ENCODE data around the gene BABAM1.

Gene BABAM1

GRCh38 chr19:17309198-17309964 lies 42.1 kb downstream of the BABAM1 start, which contains the start of gene DDA1:
Gene DDA1 (plus strand): TSS chr19:17309563. CDS start chr19:17309655, 92 bp downstream.
- H3K4me3 ChIP-seq (ENCODE audit: low read length), result peak within 1 kb of the TSS; percentile 95
- H3K4me1 ChIP-seq (ENCODE audit: control insufficient read depth, insufficient read depth, low read length), result peaks cover 36% of the 10 kb centered on the region
- peaks cover 24% of the 10 kb centered on the region for H3K36me3 ChIP-seq (ENCODE audit: insufficient read depth, low read length)
- no peaks in the 10 kb centered on the region for H3K27me3 ChIP-seq (ENCODE audit: control insufficient read depth, insufficient read depth, low read length)
- peak within 1 kb of the TSS; percentile 94 for H3K4me2 ChIP-seq (ENCODE audit: low read length)
- peak within 1 kb of the TSS; percentile 98 for H3K9ac ChIP-seq (ENCODE audit: low read depth, low read length)
- no peaks in the 10 kb centered on the region for H3K9me3 ChIP-seq (replicated peaks; ENCODE audit: low read length)

- peak overlapping the region; percentile 94 for H3K4me2 ChIP-seq (ENCODE audit: low read length)
- peak overlapping the region; percentile 95 for H3K4me3 ChIP-seq (ENCODE audit: low read length)
- H3K9ac ChIP-seq (ENCODE audit: low read depth, low read length), result peak overlapping the region; percentile 98
- H3K9me3 ChIP-seq (replicated peaks; ENCODE audit: low read length), result no peaks in the 10 kb centered on the region
- H3K36me3 ChIP-seq (ENCODE audit: insufficient read depth, low read length), result peaks cover 30% of the 10 kb centered on the region
- H3K27me3 ChIP-seq (ENCODE audit: control insufficient read depth, insufficient read depth, low read length), result no peaks in the 10 kb centered on the region
- H3K4me1 ChIP-seq (ENCODE audit: control insufficient read depth, insufficient read depth, low read length), result peaks cover 29% of the 10 kb centered on the region
Measured at GRCh38 chr19:17309965-17310461, 42.8 kb downstream of the BABAM1 start.

GRCh38 chr19:17311455-17312188 lies 44.4 kb downstream of the BABAM1 start:
- Histone ChIP-seq H3K4me1 (ENCODE audit: control insufficient read depth, insufficient read depth, low read length) (peaks cover 22% of the 10 kb centered on the region), H3K4me3 (ENCODE audit: low read length) (peak overlapping the region; percentile 29)

GRCh38 chr19:17312189-17313113 lies 45.2 kb downstream of the BABAM1 start:
- peak overlapping the region; percentile 29 for H3K4me3 ChIP-seq (ENCODE audit: low read length)
- peaks cover 39% of the 10 kb centered on the region for H3K36me3 ChIP-seq (ENCODE audit: insufficient read depth, low read length)
- H3K4me1 ChIP-seq (ENCODE audit: control insufficient read depth, insufficient read depth, low read length), result peaks cover 19% of the 10 kb centered on the region

More at GRCh38 chr19:17311455-17312188, 44.4 kb downstream of the BABAM1 start:
- H3K9ac ChIP-seq (ENCODE audit: low read depth, low read length), result no peak overlapping the region
- no peaks in the 10 kb centered on the region for H3K27me3 ChIP-seq (ENCODE audit: control insufficient read depth, insufficient read depth, low read length)
- H3K36me3 ChIP-seq (ENCODE audit: insufficient read depth, low read length), result peaks cover 39% of the 10 kb centered on the region
- H3K4me2 ChIP-seq (ENCODE audit: low read length), result peak overlapping the region; percentile 58
- no peaks in the 10 kb centered on the region for H3K9me3 ChIP-seq (replicated peaks; ENCODE audit: low read length)

GRCh38 chr19:17314007-17314593 lies 46.9 kb downstream of the BABAM1 start:
- H3K4me3 ChIP-seq (ENCODE audit: low read length), result no peak overlapping the region
- H3K9ac ChIP-seq (ENCODE audit: low read depth, low read length), result no peak overlapping the region
- no peaks in the 10 kb centered on the region for H3K9me3 ChIP-seq (replicated peaks; ENCODE audit: low read length)
- peaks cover 42% of the 10 kb centered on the region for H3K36me3 ChIP-seq (ENCODE audit: insufficient read depth, low read length)
- no peaks in the 10 kb centered on the region for H3K27me3 ChIP-seq (ENCODE audit: control insufficient read depth, insufficient read depth, low read length)
- no peak overlapping the region for H3K4me2 ChIP-seq (ENCODE audit: low read length)
- peaks cover 19% of the 10 kb centered on the region for H3K4me1 ChIP-seq (ENCODE audit: control insufficient read depth, insufficient read depth, low read length)

More at GRCh38 chr19:17312189-17313113, 45.2 kb downstream of the BABAM1 start:
- Histone ChIP-seq H3K4me2 (ENCODE audit: low read length) (peak overlapping the region; percentile 58), H3K9me3 (replicated peaks; ENCODE audit: low read length) (no peaks in the 10 kb centered on the region), H3K9ac (ENCODE audit: low read depth, low read length) (no peak overlapping the region), H3K27me3 (ENCODE audit: control insufficient read depth, insufficient read depth, low read length) (no peaks in the 10 kb centered on the region)

GRCh38 chr19:17318966-17319365 lies 51.7 kb downstream of the BABAM1 start:
- no peaks in the 10 kb centered on the region for H3K9me3 ChIP-seq (replicated peaks; ENCODE audit: low read length)
- H3K36me3 ChIP-seq (ENCODE audit: insufficient read depth, low read length), result peaks cover 52% of the 10 kb centered on the region
- no peaks in the 10 kb centered on the region for H3K27me3 ChIP-seq (ENCODE audit: control insufficient read depth, insufficient read depth, low read length)
- no peak overlapping the region for H3K4me2 ChIP-seq (ENCODE audit: low read length)
- no peak overlapping the region for H3K4me3 ChIP-seq (ENCODE audit: low read length)
- no peaks in the 10 kb centered on the region for H3K4me1 ChIP-seq (ENCODE audit: control insufficient read depth, insufficient read depth, low read length)
- no peak overlapping the region for H3K9ac ChIP-seq (ENCODE audit: low read depth, low read length)

GRCh38 chr19:17319473-17320238 lies 52.4 kb downstream of the BABAM1 start:
- Histone ChIP-seq H3K4me1 (ENCODE audit: control insufficient read depth, insufficient read depth, low read length) (no peaks in the 10 kb centered on the region), H3K9ac (ENCODE audit: low read depth, low read length) (no peak overlapping the region), H3K36me3 (ENCODE audit: insufficient read depth, low read length) (peaks cover 45% of the 10 kb centered on the region), H3K27me3 (ENCODE audit: control insufficient read depth, insufficient read depth, low read length) (no peaks in the 10 kb centered on the region), H3K4me3 (ENCODE audit: low read length) (no peak overlapping the region), H3K9me3 (replicated peaks; ENCODE audit: low read length) (no peaks in the 10 kb centered on the region), H3K4me2 (ENCODE audit: low read length) (no peak overlapping the region)

- no peaks in the 10 kb centered on the region for H3K4me1 ChIP-seq (ENCODE audit: control insufficient read depth, insufficient read depth, low read length)
- H3K4me3 ChIP-seq (ENCODE audit: low read length), result no peak overlapping the region
- H3K9ac ChIP-seq (ENCODE audit: low read depth, low read length), result no peak overlapping the region
- H3K36me3 ChIP-seq (ENCODE audit: insufficient read depth, low read length), result peaks cover 40% of the 10 kb centered on the region
- no peaks in the 10 kb centered on the region for H3K27me3 ChIP-seq (ENCODE audit: control insufficient read depth, insufficient read depth, low read length)
- H3K9me3 ChIP-seq (replicated peaks; ENCODE audit: low read length), result no peaks in the 10 kb centered on the region
- H3K4me2 ChIP-seq (ENCODE audit: low read length), result no peak overlapping the region
Measured at GRCh38 chr19:17320435-17320834, 53.2 kb downstream of the BABAM1 start.

- no peaks in the 10 kb centered on the region for H3K9me3 ChIP-seq (replicated peaks; ENCODE audit: low read length)
- H3K27me3 ChIP-seq (ENCODE audit: control insufficient read depth, insufficient read depth, low read length), result no peaks in the 10 kb centered on the region
- H3K4me3 ChIP-seq (ENCODE audit: low read length), result no peak overlapping the region
- no peak overlapping the region for H3K9ac ChIP-seq (ENCODE audit: low read depth, low read length)
- no peaks in the 10 kb centered on the region for H3K4me1 ChIP-seq (ENCODE audit: control insufficient read depth, insufficient read depth, low read length)
- no peak overlapping the region for H3K4me2 ChIP-seq (ENCODE audit: low read length)
- peaks cover 33% of the 10 kb centered on the region for H3K36me3 ChIP-seq (ENCODE audit: insufficient read depth, low read length)
Measured at GRCh38 chr19:17321655-17322489, 54.6 kb downstream of the BABAM1 start.

All from skeletal muscle satellite cell (primary cell).